BLaER1 treated with 17β-estradiol and CSF1 and Interleukin-3, amounts not matched to agents 10 nM and 100 nM (cell line): ENCODE results near the gene ZNF574.
"Not testable (repeated sequence)": the region's sequence is repeated elsewhere in the genome, so short reads cannot be mapped to it uniquely, and the experiment has no call there.

ENCODE experiments used
- H3K27ac ChIP-seq, 11 experiments: shearing (Covaris generic); formaldehyde crosslinking; 2 replicates each; pipeline ENCODE4 v1.8.1; 2022
- H3K27me3 ChIP-seq, 11 experiments: shearing (Covaris generic); formaldehyde crosslinking; 2 replicates each; pipeline ENCODE4 v1.8.1; 2022
- H3K36me3 ChIP-seq, 11 experiments: shearing (Covaris generic); formaldehyde crosslinking; 2 replicates each; pipeline ENCODE4 v1.8.1; 2022
- H3K4me1 ChIP-seq, 10 experiments: shearing (Covaris generic); formaldehyde crosslinking; 2 replicates each; pipeline ENCODE4 v1.8.1; 2022
- H3K4me2 ChIP-seq, 11 experiments: shearing (Covaris generic); formaldehyde crosslinking; 2 replicates each; pipeline ENCODE4 v1.8.1; 2022
- H3K4me3 ChIP-seq, 10 experiments: shearing (Covaris generic); formaldehyde crosslinking; 2 replicates each; pipeline ENCODE4 v1.8.1; 2022
- H3K9ac ChIP-seq, 11 experiments: shearing (Covaris generic); formaldehyde crosslinking; 2 replicates each; pipeline ENCODE4 v1.8.1; 2022
- H3K9me3 ChIP-seq, 11 experiments: shearing (Covaris generic); formaldehyde crosslinking; replicated peaks in 1 of 11; 2 replicates each; pipeline ENCODE4 v1.8.1; 2022
- H4K20me1 ChIP-seq, 11 experiments: shearing (Covaris generic); formaldehyde crosslinking; 2 replicates each; pipeline ENCODE4 v1.8.1; 2022
- Cebpa-rat ChIP-seq, 11 experiments: shearing (Covaris generic); IDR thresholded peaks; 2 replicates each; pipeline ENCODE4 v1.8.1; 2022

ZNF574 gene

DNA sequence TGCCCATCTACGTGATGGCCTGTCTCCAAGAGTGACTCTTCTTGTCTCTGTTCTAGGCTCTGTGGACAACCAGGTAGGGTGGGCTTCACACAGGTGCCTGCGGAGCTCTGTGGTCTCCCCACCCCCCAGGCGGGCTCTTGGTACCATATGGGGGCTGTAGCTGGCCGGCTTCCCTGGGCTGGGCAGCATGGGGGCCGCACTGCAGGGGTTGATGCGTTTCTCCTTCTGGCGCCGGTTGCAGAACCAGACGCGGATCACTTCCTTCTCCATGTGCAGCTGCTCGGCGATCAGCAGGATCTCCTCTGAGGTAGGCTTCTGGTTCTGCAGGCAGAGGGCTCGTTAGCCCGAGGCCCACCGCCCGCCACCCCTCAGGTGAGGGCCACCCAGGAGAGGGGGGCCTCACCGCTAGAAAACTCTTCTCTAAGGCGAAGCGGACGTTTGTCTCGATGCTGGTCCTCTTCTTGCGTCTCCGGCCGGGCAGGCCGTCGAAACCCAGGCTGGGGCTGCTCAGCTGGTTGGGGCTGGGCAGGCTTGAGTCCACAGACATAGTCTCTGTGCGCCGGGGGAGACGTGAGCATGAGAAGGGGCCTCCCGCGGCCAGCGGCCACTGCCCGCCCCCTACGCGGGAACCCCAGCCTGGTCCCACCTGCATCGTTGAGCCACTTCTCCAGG lies 19.3 kb downstream of the ZNF574 start:
- Histone ChIP-seq H4K20me1 (peaks cover 0 to 89% (median 0%) of the 10 kb centered on the region in 11 experiments; a peak in 8 of 22 replicates), H3K9me3 (no peaks in the 10 kb centered on the region), H3K4me1 (peaks cover 43 to 57% (median 53%) of the 10 kb centered on the region in 10 experiments), H3K27me3 (no peaks in the 10 kb centered on the region), H3K27ac (no peak overlapping the region), H3K4me2 (peak overlapping the region in 4 of 11 experiments; percentile 61 to 91 (median 68); a peak in 5 of 22 replicates), H3K9ac (peak overlapping the region in 1 of 11 experiments; percentile 52; a peak in 2 of 22 replicates), H3K4me3 (no peak overlapping the region), H3K36me3 (peaks cover 10 to 98% (median 15%) of the 10 kb centered on the region in 11 experiments; a peak in 18 of 22 replicates)
- no peak for TF ChIP-seq Cebpa-rat (IDR thresholded peaks at IDR 0.05)

DNA sequence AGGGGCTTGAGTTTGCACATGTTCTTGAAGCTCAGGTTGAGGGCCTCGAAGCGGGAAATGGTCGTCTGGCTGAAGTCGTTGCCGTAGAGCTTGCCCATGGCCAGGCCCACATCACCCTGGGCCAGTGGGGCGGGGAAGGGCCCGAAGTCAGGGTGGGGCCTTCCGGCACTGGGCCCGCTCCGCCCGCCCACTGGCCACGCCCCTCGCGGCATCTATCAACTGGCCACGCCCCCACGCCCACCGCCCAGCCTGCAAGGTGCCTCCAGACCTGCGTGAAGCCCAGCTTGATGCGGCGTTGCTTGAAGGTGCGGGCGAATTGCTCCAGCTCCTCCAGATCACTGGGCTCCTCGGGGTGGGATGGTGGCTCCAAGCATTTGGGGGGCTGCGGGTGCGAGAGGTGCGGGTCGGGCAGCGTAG lies 19.9 kb downstream of the ZNF574 start:
- Histone ChIP-seq H3K4me2 (no peak overlapping the region; a peak in 1 of 22 replicates), H3K9ac (0 out of 22 replicates have a peak overlapping the region, but pooled peaks of 1 of the 11 experiments have one; percentile 52), H3K27ac (no peak overlapping the region), H3K9me3 (no peaks in the 10 kb centered on the region), H3K27me3 (no peaks in the 10 kb centered on the region), H4K20me1 (peaks cover 0 to 95% (median 0%) of the 10 kb centered on the region in 11 experiments; a peak in 8 of 22 replicates), H3K4me1 (peaks cover 37 to 51% (median 47%) of the 10 kb centered on the region in 10 experiments), H3K4me3 (no peak overlapping the region), H3K36me3 (peaks cover 10 to 98% (median 15%) of the 10 kb centered on the region in 11 experiments; a peak in 18 of 22 replicates)
- no peak for TF ChIP-seq Cebpa-rat (IDR thresholded peaks at IDR 0.05)

DNA sequence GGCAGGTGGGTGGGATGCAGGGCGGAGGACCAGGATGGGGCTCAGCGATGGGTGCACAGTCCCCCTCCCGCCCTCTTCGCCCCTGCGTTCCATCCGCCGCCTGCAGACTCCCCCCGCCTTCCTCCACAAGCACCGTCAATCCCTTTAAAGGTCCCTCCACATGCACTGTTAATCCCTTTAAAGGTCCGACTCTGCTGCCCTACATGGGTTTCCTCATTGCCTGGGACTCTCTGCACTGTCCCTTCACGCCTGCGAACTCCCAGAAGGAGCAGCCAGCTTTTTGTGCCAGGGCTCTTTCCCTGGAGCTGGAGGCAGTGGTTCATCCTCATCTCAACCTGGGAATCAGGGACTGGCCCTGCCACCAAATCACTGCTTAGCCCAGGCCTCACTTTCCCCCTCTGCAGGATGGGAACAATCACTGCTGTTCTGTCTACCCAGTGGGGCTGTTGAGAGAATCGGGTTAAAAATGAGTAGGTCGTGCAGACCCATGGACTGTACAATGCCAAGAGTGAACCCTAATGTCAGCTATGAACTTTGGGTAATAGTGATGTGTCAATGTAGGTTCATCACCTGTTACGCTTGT lies 20.4 kb downstream of the ZNF574 start:
- Histone ChIP-seq H3K36me3 (peaks cover 10 to 98% (median 15%) of the 10 kb centered on the region in 11 experiments; a peak in 18 of 22 replicates), H3K9ac (no peak overlapping the region), H3K27me3 (no peaks in the 10 kb centered on the region), H3K4me2 (no peak overlapping the region), H3K9me3 (no peaks in the 10 kb centered on the region), H4K20me1 (peaks cover 0 to 96% (median 0%) of the 10 kb centered on the region in 11 experiments; a peak in 8 of 22 replicates), H3K27ac (no peak overlapping the region), H3K4me1 (peaks cover 32 to 46% (median 42%) of the 10 kb centered on the region in 10 experiments), H3K4me3 (no peak overlapping the region)
- no peak for TF ChIP-seq Cebpa-rat (IDR thresholded peaks at IDR 0.05)

DNA sequence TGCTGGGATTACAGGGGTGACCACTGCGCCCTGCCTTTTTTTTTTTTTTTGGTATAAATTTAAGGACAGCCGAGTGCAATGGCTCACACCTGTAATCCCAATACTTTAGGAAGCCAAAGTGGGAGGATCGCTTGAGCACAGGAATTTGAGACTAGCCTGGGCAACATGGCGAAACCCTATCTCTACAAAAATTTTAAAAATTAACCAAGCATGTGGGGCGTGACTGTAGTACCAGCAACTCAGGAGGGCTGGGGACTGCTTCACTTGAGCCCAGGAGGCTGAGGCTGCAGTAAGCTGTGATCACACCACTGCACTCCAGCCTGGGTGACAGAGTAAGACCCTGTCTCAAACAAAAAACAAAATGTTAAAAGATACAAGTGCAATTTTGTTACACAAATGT lies 21.5 kb downstream of the ZNF574 start:
- Histone ChIP-seq H3K27ac (no peak overlapping the region), H3K4me2 (no peak overlapping the region), H3K4me3 (no peak overlapping the region), H3K36me3 (peaks cover 10 to 99% (median 15%) of the 10 kb centered on the region in 11 experiments; a peak in 18 of 22 replicates), H4K20me1 (peaks cover 0 to 98% (median 0%) of the 10 kb centered on the region in 11 experiments; a peak in 8 of 22 replicates), H3K27me3 (no peaks in the 10 kb centered on the region), H3K4me1 (peaks cover 21 to 35% (median 31%) of the 10 kb centered on the region in 10 experiments), H3K9ac (no peak overlapping the region), H3K9me3 (no peaks in the 10 kb centered on the region)
- no peak for TF ChIP-seq Cebpa-rat (IDR thresholded peaks at IDR 0.05)

DNA sequence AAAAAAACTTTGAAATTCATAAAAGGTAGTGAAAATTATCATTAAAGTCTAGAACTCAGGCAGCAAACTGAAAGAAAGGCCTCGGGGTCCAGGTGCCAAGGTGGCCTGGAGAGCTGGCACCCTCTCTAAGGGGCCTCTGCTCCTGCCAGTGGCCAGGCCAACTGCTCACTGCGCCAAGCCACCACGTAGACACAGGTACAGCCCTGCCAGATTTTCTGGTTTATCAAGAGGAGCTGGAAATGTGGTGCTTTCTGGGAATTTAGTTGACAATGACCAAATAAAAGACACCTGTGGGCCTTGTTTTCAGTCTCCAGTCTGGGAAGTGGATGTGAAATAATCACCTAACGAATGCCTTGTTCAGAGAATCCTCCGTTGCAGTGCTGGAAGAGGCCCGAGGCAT lies 22.8 kb downstream of the ZNF574 start:
- Histone ChIP-seq H3K4me3 (no peak overlapping the region), H3K4me2 (no peak overlapping the region), H3K4me1 (peaks cover 8 to 22% (median 18%) of the 10 kb centered on the region in 10 experiments), H3K9ac (no peak overlapping the region), H3K27ac (no peak overlapping the region), H4K20me1 (peaks cover 0 to 100% (median 0%) of the 10 kb centered on the region in 11 experiments; a peak in 8 of 22 replicates), H3K36me3 (peaks cover 10 to 100% (median 15%) of the 10 kb centered on the region in 11 experiments; a peak in 18 of 22 replicates), H3K27me3 (no peaks in the 10 kb centered on the region), H3K9me3 (no peaks in the 10 kb centered on the region)
- TF ChIP-seq Cebpa-rat (IDR thresholded peaks at IDR 0.05), result no peak

DNA sequence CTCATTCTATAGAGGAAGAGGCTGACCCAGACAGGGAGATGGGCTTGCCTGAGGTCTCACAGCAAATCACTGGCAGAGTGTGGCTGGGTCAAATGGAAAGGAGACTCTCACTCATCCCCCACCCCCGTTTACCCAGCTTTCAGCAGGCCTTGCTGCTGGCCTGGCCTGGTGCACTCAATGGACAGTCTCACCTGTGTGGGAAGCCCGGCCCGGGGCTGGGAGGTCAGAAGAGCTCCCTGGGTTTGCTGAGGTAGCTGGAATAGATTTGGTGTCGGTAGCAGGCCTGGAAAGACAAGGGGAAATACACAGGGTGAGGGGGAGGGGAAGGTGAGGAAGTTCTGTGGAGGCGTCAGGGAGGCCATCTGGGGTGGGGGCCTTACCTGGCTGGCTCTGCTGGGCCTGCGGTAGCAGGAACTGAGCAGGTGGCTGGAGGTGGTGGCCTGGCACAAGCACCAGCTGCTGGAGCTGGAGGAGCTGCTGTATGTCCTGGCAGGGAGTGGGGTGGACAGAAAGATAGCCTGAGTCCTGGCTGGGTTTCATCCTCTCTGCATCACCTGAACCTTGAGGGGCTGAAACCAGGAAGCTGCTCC lies 23.5 kb downstream of the ZNF574 start:
- Histone ChIP-seq H3K4me2 (no peak overlapping the region), H3K36me3 (peaks cover 9 to 100% (median 15%) of the 10 kb centered on the region in 11 experiments; a peak in 18 of 22 replicates), H3K27ac (no peak overlapping the region), H4K20me1 (peaks cover 0 to 100% (median 0%) of the 10 kb centered on the region in 11 experiments; a peak in 8 of 22 replicates), H3K27me3 (no peaks in the 10 kb centered on the region), H3K9ac (no peak overlapping the region), H3K4me1 (peaks cover 1 to 15% (median 11%) of the 10 kb centered on the region in 10 experiments; a peak in 17 of 20 replicates), H3K4me3 (no peak overlapping the region), H3K9me3 (no peaks in the 10 kb centered on the region)
- TF ChIP-seq Cebpa-rat (IDR thresholded peaks at IDR 0.05), result no peak

DNA sequence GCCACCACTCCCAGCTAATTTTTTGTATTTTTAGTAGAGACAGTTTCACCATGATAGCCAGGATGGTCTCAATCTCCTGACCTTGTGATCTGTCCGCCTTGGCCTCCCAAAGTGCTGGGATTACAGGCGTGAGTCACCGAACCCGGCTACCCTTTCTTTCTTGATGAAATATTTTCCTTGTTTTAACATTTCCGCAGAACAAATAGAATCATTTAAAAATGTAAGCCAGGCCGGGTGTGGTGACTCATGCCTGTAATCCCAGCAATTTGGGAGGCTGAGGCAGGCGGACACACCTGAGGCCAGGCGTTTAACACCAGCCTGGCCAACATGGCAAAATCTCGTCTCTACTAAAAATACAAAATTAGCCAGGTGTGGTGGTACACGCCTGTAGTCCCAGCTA lies 24.3 kb downstream of the ZNF574 start:
- not testable (repeated sequence) for H3K4me2 ChIP-seq, H3K27ac ChIP-seq, H3K4me3 ChIP-seq, H3K27me3 ChIP-seq, H3K4me1 ChIP-seq, H3K9ac ChIP-seq, H3K9me3 ChIP-seq
- Histone ChIP-seq H3K36me3 (peaks cover 2 to 100% (median 9%) of the 10 kb centered on the region in 11 experiments; a peak in 17 of 22 replicates), H4K20me1 (peaks cover 0 to 100% (median 0%) of the 10 kb centered on the region in 11 experiments; a peak in 8 of 22 replicates)

DNA sequence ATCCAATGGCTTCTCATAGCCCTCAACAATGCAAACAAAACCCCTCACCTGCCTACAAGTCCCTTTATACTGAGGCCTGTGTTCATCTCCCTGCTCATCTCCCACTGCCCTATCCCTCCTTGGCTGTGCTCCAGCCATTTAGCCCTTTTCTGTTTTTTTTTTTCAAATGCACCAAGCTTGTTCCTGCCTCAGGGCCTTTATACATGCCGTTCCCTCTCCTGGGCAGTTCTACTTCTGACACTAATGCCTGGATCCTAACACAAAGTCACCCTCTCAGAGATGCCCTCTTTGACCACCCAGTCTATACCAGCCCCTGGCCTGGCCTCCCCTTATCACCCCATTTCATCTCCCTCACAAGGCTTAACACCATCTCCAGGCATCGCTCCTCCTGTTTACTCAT lies 26.9 kb downstream of the ZNF574 start:
- Histone ChIP-seq H3K4me1 (peaks cover 0 to 13% (median 6%) of the 10 kb centered on the region in 10 experiments; a peak in 9 of 20 replicates), H4K20me1 (peaks cover 0 to 100% (median 0%) of the 10 kb centered on the region in 11 experiments; a peak in 8 of 22 replicates)

DNA sequence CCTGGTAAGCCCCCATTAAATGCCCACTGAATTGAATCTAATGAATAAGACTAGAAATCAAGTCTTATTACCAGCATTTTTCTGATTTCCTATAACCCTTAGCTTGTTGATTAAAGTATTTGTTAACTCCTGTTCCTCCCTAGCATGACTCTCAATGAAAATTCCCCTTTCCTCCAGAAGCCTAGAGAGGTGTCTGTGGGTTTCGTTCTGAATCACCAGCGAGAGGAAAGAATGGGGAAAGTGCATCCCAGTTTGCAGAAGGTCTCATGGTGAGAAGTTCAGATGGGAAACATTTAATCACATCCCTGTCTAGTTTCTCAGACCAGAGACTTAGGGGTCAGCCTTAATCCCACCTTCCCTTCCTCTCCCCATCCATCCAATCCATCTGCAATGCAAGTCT lies 29.4 kb downstream of the ZNF574 start:
- H3K4me2 ChIP-seq, result no peak overlapping the region; a peak in 1 of 22 replicates
- H3K27me3 ChIP-seq, result no peaks in the 10 kb centered on the region
- H3K4me1 ChIP-seq, result peaks cover 10 to 36% (median 12%) of the 10 kb centered on the region in 10 experiments
- peaks cover 0 to 97% (median 0%) of the 10 kb centered on the region in 11 experiments; a peak in 7 of 22 replicates for H4K20me1 ChIP-seq
- H3K27ac ChIP-seq, result no peak overlapping the region
- H3K9ac ChIP-seq, result peak overlapping the region in 1 of 11 experiments; percentile 3; a peak in 3 of 22 replicates
- no peak overlapping the region for H3K4me3 ChIP-seq
- H3K9me3 ChIP-seq, result no peaks in the 10 kb centered on the region
- peaks cover 0 to 93% (median 0%) of the 10 kb centered on the region in 11 experiments; a peak in 8 of 22 replicates for H3K36me3 ChIP-seq
- TF ChIP-seq Cebpa-rat (IDR thresholded peaks at IDR 0.05), result no peak

More for the DNA sequence above, 26.9 kb downstream of the ZNF574 start:
- H3K4me3 ChIP-seq, result no peak overlapping the region
- H3K27me3 ChIP-seq, result no peaks in the 10 kb centered on the region
- H3K9ac ChIP-seq, result no peak overlapping the region
- H3K4me2 ChIP-seq, result no peak overlapping the region
- no peaks in the 10 kb centered on the region for H3K9me3 ChIP-seq
- no peak overlapping the region for H3K27ac ChIP-seq
- peaks cover 0 to 99% (median 0%) of the 10 kb centered on the region in 11 experiments; a peak in 9 of 22 replicates for H3K36me3 ChIP-seq
- TF ChIP-seq Cebpa-rat (IDR thresholded peaks at IDR 0.05), result no peak
